ENCODE results near the gene RCOR2. TPM values are rescaled to one million over a fixed set of nuclear protein-coding genes. Genes with fewer than 3 reads are reported as not detected.
A peak's percentile ranks its signal among the peaks of the same experiment; 100 is the strongest.

Gene RCOR2
- total and polyA plus RNA-seq, 2 of the 13 experiments (the other 11 are each of a cell fraction or from before 2014, with no cell fraction given): 8.3 to 8.5 TPM

- no peak for TF ChIP-seq ZNF740 (CRISPR knock-in tag; IDR thresholded peaks at IDR 0.05)
- TF ChIP-seq ATM (IDR thresholded peaks at IDR 0.05; ENCODE audit: borderline replicate concordance): no peak
- no peak for TF ChIP-seq MBNL3 (CRISPR knock-in tag; conservative IDR thresholded peaks at IDR 0.05)
- no peak for TF ChIP-seq SIX1 (CRISPR knock-in tag; IDR thresholded peaks at IDR 0.05; ENCODE audit: borderline replicate concordance)
- TF ChIP-seq NFIC (IDR thresholded peaks at IDR 0.05; ENCODE audit: low read length): no peak
- TF ChIP-seq ZNF790 (CRISPR knock-in tag; IDR thresholded peaks at IDR 0.05; ENCODE audit: borderline replicate concordance): no peak
- TF ChIP-seq PHB2 (IDR thresholded peaks at IDR 0.05; ENCODE audit: partially characterized antibody): no peak
- peak; percentile 65 for TF ChIP-seq HDAC1 (CRISPR knock-in tag; IDR thresholded peaks at IDR 0.05)
- no peak for TF ChIP-seq ZNF598 (CRISPR knock-in tag; IDR thresholded peaks at IDR 0.05; ENCODE audit: borderline replicate concordance)
- peak; percentile 77 for TF ChIP-seq ELF1 (CRISPR knock-in tag; IDR thresholded peaks at IDR 0.05)
- no peak for TF ChIP-seq KIAA2018 (CRISPR knock-in tag; IDR thresholded peaks at IDR 0.05; ENCODE audit: borderline replicate concordance)
- no peak for TF ChIP-seq PCBP2 (optimal IDR thresholded peaks at IDR 0.05; ENCODE audit: low read depth, low read length, poor library complexity, severe bottlenecking)
- peak; percentile 60; the same call in 1 of the 2 replicates for TF ChIP-seq PPARG (CRISPR knock-in tag; conservative IDR thresholded peaks at IDR 0.05)
- no peak for TF ChIP-seq PHF5A (CRISPR knock-in tag; IDR thresholded peaks at IDR 0.05; ENCODE audit: low read depth, unreplicated experiment)
- TF ChIP-seq TFAP4 (IDR thresholded peaks at IDR 0.05; ENCODE audit: borderline replicate concordance, low read depth): peak; percentile 63; the same call in 1 of the 2 replicates
- no peak for TF ChIP-seq ZNF737 (CRISPR knock-in tag; IDR thresholded peaks at IDR 0.05; ENCODE audit: borderline replicate concordance)
- TF ChIP-seq ZEB1 (IDR thresholded peaks at IDR 0.05; ENCODE audit: insufficient replicate concordance, low read depth): no peak
- peak; percentile 56; the same call in 1 of the 2 replicates for TF ChIP-seq ZFX (CRISPR knock-in tag; IDR thresholded peaks at IDR 0.05; ENCODE audit: low read depth)
- no peak for TF ChIP-seq ZNF224 (CRISPR knock-in tag; IDR thresholded peaks at IDR 0.05)
These were observed 44.8 kb downstream of the RCOR2 start (continued) for GRCh38 chr11:63871962-63872799.

Data from HepG2 (cell line).